GM19025 (cell line): ENCODE measurements around the gene PFKM.

Experiments used
- ATAC-seq: cut with Tn5 transposase; IDR thresholded peaks from one replicate; pipeline ENCODE4 v1.9.1; 2021; ENCODE audit warnings: mild to moderate bottlenecking, low read depth, moderate library complexity; ENCODE audit not compliant: unreplicated experiment

Gene PFKM

GRCh38 chr12:48119078-48119833 lies at the start of gene PFKM:
TSS of gene PFKM (plus strand) at chr12:48119364. CDS start at chr12:48122775, 3,411 bp downstream.
- ATAC-seq = peak; percentile 100

GRCh38 chr12:48070033-48070432 lies 49.1 kb upstream of the PFKM start:
- ATAC-seq = no peak

DNA sequence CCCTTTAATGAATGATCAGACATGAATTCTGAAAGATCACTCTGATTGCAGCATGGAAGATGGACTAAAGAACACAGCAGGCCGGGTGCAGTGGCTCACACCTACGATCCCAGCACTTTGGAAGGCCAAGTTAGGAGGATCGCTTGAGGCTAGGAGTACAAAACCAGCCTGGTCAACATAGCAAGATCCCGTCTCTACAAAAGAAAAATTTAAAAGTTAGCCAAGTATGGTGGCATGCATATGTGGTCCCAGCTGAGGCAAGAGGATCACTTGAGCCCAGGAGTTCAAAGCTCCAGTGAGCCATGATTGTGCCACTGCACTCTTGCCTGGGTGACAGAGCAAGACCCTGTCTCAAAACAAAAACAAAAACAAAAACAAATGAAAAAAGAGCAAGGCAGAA lies 48.4 kb upstream of the PFKM start:
- ATAC-seq = no peak

GRCh38 chr12:48071808-48072207 lies 47.4 kb upstream of the PFKM start:
- no peak for ATAC-seq

DNA sequence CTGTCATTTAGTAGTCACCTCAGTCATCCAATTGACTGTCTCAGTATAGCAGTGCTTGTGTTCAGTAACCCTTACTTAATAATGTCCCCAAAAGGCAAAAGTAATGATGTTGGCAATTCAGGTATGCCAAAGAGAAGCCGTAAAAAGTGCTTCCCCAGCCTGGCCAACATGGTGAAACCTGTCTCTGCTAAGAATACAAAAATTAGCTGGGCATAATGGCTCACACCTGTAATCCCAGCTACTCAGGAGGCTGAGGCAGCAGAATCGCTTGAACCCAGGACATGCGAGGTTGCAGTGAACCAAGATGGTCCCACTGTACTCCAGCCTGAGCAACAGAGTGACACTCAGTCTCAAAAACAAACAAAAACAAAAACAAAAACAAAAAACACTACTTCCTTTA lies 46.9 kb upstream of the PFKM start:
- no peak for ATAC-seq

- ATAC-seq = no peak
Measured at GRCh38 chr12:48074266-48074665, 44.9 kb upstream of the PFKM start.

- no peak for ATAC-seq
Measured at GRCh38 chr12:48075832-48076231, 43.3 kb upstream of the PFKM start.

- no peak for ATAC-seq
Measured at GRCh38 chr12:48077111-48077510, 42.1 kb upstream of the PFKM start.

DNA sequence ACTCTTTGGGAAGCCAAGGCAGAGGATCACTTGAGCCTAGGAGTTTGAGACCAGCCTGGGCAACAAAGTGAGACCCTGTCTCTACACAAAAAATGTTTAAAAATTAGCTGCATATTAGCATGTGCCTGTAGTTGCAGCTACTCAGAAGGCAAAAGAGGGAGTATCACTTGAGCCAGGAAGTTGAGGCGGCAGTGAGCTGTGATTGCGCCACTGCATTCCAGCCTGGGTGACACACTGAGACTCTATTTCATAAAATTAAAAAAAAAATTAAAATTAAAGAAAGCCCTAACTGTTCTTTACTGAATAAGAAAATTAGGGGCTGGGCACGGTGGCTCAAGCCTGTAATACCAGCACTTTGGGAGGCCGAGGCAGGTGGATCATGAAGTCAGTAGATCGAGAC lies 40.3 kb upstream of the PFKM start:
- ATAC-seq = no peak

DNA sequence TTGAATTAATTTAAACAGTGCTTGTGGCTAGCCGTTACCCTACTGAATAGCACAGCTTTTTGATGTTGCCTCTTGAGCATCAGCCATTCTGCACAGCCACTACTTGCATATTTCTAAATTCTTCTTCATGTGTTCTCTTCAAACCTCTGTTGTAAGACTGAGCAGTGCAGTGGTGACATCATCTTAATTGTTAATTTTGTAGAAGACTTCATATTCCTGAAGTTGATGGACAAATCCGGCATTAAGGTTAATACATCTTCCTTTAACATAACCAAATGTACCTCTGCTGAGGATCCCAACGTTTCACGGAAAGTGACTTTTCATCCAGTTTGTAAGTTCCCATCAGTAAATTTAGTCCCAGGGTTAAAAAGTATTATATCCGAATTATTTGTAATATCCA lies 38.9 kb upstream of the PFKM start:
- no peak for ATAC-seq

DNA sequence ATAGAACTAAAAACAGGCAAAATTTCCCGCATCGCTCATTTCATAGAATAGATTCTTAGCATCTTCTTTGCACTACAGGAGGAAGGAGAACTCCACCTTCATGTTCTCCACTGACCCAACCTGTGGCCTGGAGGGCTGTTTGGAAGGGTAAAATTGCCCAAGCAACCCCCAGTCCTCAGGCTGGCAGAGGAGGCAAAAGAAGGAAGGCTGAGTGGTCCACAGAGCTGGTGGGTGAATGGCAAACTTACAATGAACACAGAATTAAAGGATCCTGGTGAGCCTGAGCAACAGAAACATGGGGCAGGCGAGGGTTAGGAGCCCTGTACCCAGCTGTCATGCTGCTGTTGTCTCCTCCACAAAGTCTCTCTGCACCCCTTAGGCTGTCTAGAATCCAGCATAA lies 38.3 kb upstream of the PFKM start:
- no peak for ATAC-seq

DNA sequence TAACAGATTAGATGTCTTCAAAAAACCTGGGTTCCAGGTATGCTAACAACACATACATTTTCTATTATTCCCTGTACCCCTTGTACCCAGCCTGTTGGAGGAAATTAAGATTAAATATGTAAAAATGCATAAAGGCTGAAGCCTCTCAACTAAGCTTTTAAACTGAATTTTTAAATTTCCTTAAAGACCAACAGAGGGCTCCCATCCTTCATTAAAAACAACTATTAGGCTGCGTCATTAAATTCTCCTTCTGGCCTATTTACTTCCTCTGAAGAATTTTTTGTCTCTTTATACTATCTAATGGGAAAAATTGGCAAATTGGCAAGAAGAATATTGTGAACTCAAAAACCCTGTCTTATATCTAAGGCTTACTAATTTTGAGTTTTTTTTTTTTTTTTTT lies 35.1 kb upstream of the PFKM start:
- no peak for ATAC-seq

- ATAC-seq = no peak
Measured at GRCh38 chr12:48084841-48085460, 34.2 kb upstream of the PFKM start.

- no peak for ATAC-seq
Measured at GRCh38 chr12:48086327-48086726, 32.8 kb upstream of the PFKM start.

GRCh38 chr12:48092611-48093010 lies 26.6 kb upstream of the PFKM start:
- no peak for ATAC-seq

- no peak for ATAC-seq
Measured at GRCh38 chr12:48104531-48104930, 14.6 kb upstream of the PFKM start.

DNA sequence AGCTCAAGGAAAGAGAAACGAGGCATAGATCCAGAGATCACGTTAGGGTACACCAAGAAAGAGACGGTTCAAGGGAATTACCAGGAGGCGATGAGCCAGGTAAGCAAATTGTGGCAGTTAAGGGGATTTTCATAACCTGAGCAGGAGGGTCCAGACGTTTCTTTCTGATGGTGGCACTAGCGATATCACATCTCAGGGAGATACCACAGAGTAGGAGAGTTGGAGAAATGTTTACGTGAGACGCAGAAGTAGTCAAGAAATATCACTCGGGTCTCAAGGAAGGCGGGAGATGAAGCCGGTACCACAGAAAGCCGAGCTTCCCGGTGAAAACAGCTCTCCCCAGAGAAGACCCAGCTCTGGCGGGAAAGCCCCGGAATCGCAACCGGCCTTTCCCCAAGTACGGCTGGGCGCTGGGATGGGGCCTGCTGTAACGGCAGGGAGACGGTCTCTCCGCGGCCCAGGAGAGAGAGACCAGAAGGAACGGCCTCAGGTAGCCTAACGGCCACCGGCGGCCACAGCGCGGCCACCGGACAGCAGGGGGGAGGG lies 13.8 kb upstream of the PFKM start:
- ATAC-seq = peak; percentile 23

GRCh38 chr12:48105867-48106680 lies 13.1 kb upstream of the PFKM start, which contains the start of gene SENP1:
TSS of gene SENP1 (minus strand) at chr12:48106079. CDS start at chr12:48101472, 4,607 bp downstream.
- ATAC-seq = peak; percentile 72

DNA sequence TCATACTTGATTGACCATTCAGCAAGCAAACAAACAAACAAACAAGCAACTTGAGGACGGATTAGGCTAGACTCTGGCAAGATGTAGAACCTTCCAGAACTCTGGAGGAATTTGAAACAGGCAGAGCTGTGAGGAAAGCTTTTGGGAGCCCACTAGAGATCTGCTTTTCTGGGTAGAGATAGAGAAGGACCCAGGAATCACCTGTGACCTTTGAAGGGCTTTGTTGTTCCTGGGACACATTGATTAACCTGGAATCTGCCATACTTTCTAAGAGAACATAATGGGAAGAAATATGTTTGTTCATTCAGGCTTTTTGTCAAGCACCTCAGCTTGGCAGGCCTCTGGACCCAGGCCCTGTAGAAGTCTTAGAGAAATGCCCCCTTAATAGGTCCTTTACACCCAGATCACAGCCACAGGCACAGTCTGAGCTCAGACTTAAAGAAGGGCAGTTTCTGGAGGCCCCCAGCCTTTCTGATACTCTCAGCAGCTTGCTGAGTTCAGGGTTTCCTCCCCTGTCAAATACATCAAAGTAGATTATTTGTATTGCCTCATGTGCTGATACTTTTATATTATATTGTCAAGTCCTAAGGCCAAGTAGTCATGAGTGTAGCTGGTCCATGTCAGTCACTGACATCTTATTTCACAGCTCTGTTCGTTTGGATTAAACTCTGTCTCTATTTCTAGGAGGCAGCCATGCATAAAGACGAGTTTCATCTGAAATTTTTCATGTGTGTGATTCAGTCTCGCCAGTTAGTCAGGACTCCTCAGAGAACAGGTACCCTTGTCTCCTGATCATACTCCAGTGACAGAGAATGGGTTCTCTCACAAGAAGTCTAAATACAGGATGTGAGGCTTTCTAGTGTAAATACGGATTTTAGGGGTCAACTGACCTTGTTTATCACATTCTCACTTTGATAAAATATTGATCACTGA lies 12.2 kb upstream of the PFKM start:
- ATAC-seq = no peak

GRCh38 chr12:48109424-48109823 lies 9.7 kb upstream of the PFKM start:
- ATAC-seq = no peak
